GM12878 (cell line): ENCODE data around the gene TTLL12. TPM values are rescaled to one million over a fixed set of nuclear protein-coding genes. Genes with fewer than 3 reads are reported as not detected.

ENCODE experiments used
- ATAC-seq: fragments of 200-7000 bp; cut with Tn5 transposase; 3 replicates; pipeline ENCODE4 v1.9.1; 2020; ENCODE audit warnings: mild to moderate bottlenecking, moderate library complexity
- BruUV-seq: library from RNA; stranded (reverse); fragments of 400-500 nt; replicated peaks from 2 replicates; lab custom pipeline; 2021; lab: Mats Ljungman, UMichigan
- CTCF ChIA-PET: fragments of 300-600 bp; sonication (Branson Sonifier 250); formaldehyde crosslinking; extraction: SDS; loops from one replicate; lab custom pipeline; 2021; ENCODE audit warnings: inconsistent platforms; lab: Yijun Ruan, JAX
- POLR2A ChIA-PET: fragments of 350-600 bp; formaldehyde crosslinking; extraction: SDS; loops from one replicate; lab custom pipeline; 2021; ENCODE audit warnings: inconsistent platforms; lab: Charles Lee
- RAD21 ChIA-PET: fragments of 300-600 bp; sonication (Branson Sonifier 250); formaldehyde crosslinking; loops from one replicate; lab custom pipeline; 2023; ENCODE audit warnings: antibody characterized with exemption; ENCODE audit not compliant: unreplicated experiment; lab: Charles Lee
- SMC1A ChIA-PET: fragments of 300-600 bp; sonication (Branson Sonifier 250); formaldehyde crosslinking; loops from one replicate; lab custom pipeline; 2023; ENCODE audit not compliant: unreplicated experiment, uncharacterized antibody; lab: Charles Lee
- DNase-seq: peaks from one replicate; pipeline ENCODE4 v3.0.0-alpha.2; 2011; ENCODE audit warnings: low read depth, low spot score
- FAIRE-seq: peaks from 3 replicates; lab custom pipeline; 2011; peaks lifted over from hg19 to GRCh38; lab: Jason Lieb, UNC
- H2AFZ ChIP-seq: 2 replicates; pipeline ENCODE4 v1.6.0; 2011; ENCODE audit warnings: low read depth, low read length, control low read depth; ENCODE audit not compliant: control insufficient read depth
- H3K27ac ChIP-seq: 2 replicates; pipeline ENCODE4 v1.5.1; 2011; ENCODE audit warnings: control low read depth; ENCODE audit not compliant: control insufficient read depth, insufficient read depth
- H3K27me3 ChIP-seq, 2 experiments: replicated peaks in 1 of 2; 2 replicates each; pipeline versions ENCODE4 v1.6.0 to v1.6.1; 2011; ENCODE audit warnings: low read length in 1 of 2; ENCODE audit not compliant: control insufficient read depth in 2 of 2, insufficient read depth in 2 of 2
- H3K36me3 ChIP-seq, 2 experiments: 2 replicates each; pipeline ENCODE4 v1.5.1; 2011; ENCODE audit warnings: low read length in 1 of 2; ENCODE audit not compliant: control insufficient read depth in 2 of 2, insufficient read depth in 2 of 2
- H3K4me1 ChIP-seq: 2 replicates; pipeline ENCODE4 v1.6.1; 2011; ENCODE audit warnings: mild to moderate bottlenecking, low read length, moderate library complexity, mixed read lengths; ENCODE audit not compliant: control insufficient read depth, insufficient read depth
- H3K4me2 ChIP-seq: 2 replicates; pipeline ENCODE4 v1.6.0; 2011; ENCODE audit warnings: control low read depth; ENCODE audit not compliant: control insufficient read depth, insufficient read depth
- H3K4me3 ChIP-seq: fragments of 200-600 bp; sonication (generic); 2 replicates; pipeline ENCODE4 v1.5.1; 2016
- H3K79me2 ChIP-seq: 2 replicates; pipeline ENCODE4 v1.6.0; 2011; ENCODE audit warnings: low read length; ENCODE audit not compliant: control insufficient read depth, insufficient read depth
- H3K9ac ChIP-seq: 2 replicates; pipeline ENCODE4 v1.8.0; 2011; ENCODE audit warnings: low read length, control low read depth, mixed read lengths; ENCODE audit not compliant: control insufficient read depth, insufficient read depth
- H3K9me3 ChIP-seq: replicated peaks from 3 replicates; pipeline ENCODE4 v1.5.1; 2011; ENCODE audit warnings: mild to moderate bottlenecking, low read length; ENCODE audit not compliant: control insufficient read depth, insufficient read depth
- H4K20me1 ChIP-seq: 2 replicates; pipeline ENCODE4 v1.6.0; 2011; ENCODE audit not compliant: control insufficient read depth, insufficient read depth
- BMI1 ChIP-seq: fragments of 450-650 bp; IDR thresholded peaks from 2 replicates; pipeline ENCODE4 v1.6.1; 2016; ENCODE audit warnings: mild to moderate bottlenecking, moderate library complexity, borderline replicate concordance
- EP300 ChIP-seq, 2 experiments: fragments of 150-350 bp in 1 of 2; IDR thresholded peaks; 2 replicates each; pipeline ENCODE4 v1.6.1; 2011 to 2012; ENCODE audit warnings: low read depth in 2 of 2, low read length in 2 of 2, borderline replicate concordance in 1 of 2, improper control_type of control experiment in 1 of 2, inconsistent platforms in 1 of 2; ENCODE audit not compliant: control insufficient read depth in 1 of 2
- GABPA ChIP-seq: IDR thresholded peaks from 2 replicates; pipeline ENCODE4 v1.6.1; 2014; ENCODE audit warnings: antibody characterized with exemption, low read depth, mild to moderate bottlenecking, inconsistent platforms
- KAT2A ChIP-seq: conservative IDR thresholded peaks from 2 replicates; pipeline ENCODE4 v1.6.1; 2011; ENCODE audit warnings: low read depth, low read length; ENCODE audit not compliant: control insufficient read depth
- KLF5 ChIP-seq: fragments of 450-650 bp; IDR thresholded peaks from 2 replicates; pipeline ENCODE4 v1.6.1; 2014; ENCODE audit warnings: mild to moderate bottlenecking; ENCODE audit not compliant: partially characterized antibody
- MTA2 ChIP-seq: fragments of 450-650 bp; IDR thresholded peaks from 2 replicates; pipeline ENCODE4 v1.6.1; 2016; ENCODE audit warnings: low read depth, mild to moderate bottlenecking, moderate library complexity
- SMAD1 ChIP-seq: fragments of 450-650 bp; IDR thresholded peaks from 2 replicates; pipeline ENCODE4 v1.6.1; 2018; ENCODE audit warnings: mild to moderate bottlenecking, low read depth; ENCODE audit not compliant: partially characterized antibody
- STAT3 ChIP-seq: IDR thresholded peaks from 2 replicates; pipeline ENCODE4 v1.6.1; 2011; ENCODE audit warnings: low read depth, low read length, improper control_type of control experiment
- SUZ12 ChIP-seq: fragments of 200-600 bp; sonication (generic); IDR thresholded peaks from one replicate; pipeline ENCODE4 v1.6.1; 2018; ENCODE audit warnings: antibody characterized with exemption, mild to moderate bottlenecking; ENCODE audit not compliant: unreplicated experiment
- TARDBP ChIP-seq: IDR thresholded peaks from 2 replicates; pipeline ENCODE4 v1.6.1; 2016; ENCODE audit warnings: borderline replicate concordance
- TCF12 ChIP-seq: IDR thresholded peaks from 2 replicates; pipeline ENCODE4 v1.6.1; 2011; ENCODE audit warnings: low read depth, mild to moderate bottlenecking, low read length
- WRNIP1 ChIP-seq: IDR thresholded peaks from 2 replicates; pipeline ENCODE4 v1.6.1; 2011; ENCODE audit warnings: low read depth, low read length, improper control_type of control experiment, borderline replicate concordance
- ZNF207 ChIP-seq: fragments of 450-650 bp; IDR thresholded peaks from 2 replicates; pipeline ENCODE4 v1.6.1; 2014; ENCODE audit warnings: antibody characterized with exemption, mild to moderate bottlenecking, borderline replicate concordance
- ZNF384 ChIP-seq: IDR thresholded peaks from 2 replicates; pipeline ENCODE4 v1.6.1; 2012; ENCODE audit warnings: low read depth, mild to moderate bottlenecking, low read length, improper control_type of control experiment, borderline replicate concordance
- WGBS: methylation state at CpG from one replicate; pipeline ENCODE4 v1.1.6; 2016; ENCODE audit warnings: low lambda C conversion rate; ENCODE audit not compliant: insufficient replicate concordance, insufficient coverage; ENCODE audit errors: missing lambda C conversion rate; 5-methylcytosine and 5-hydroxymethylcytosine counted together
- in situ Hi-C: fragments of 300-500 bp; cut with MboI; formaldehyde crosslinking; loops from 9 replicates; pipeline ENCODE4 v1.14.3; 2018; ENCODE audit warnings: mixed read lengths
- intact Hi-C: fragments of 100-400 bp; cut with micrococcal nuclease; formaldehyde crosslinking; loops from one replicate; pipeline ENCODE4 v1.14.2; 2022; ENCODE audit not compliant: unreplicated experiment
- polyA plus RNA-seq, 11 experiments: library from polyadenylated mRNA; depleted of rRNA in 4 of 11; unstranded in 6 of 11; stranded (reverse) in 5 of 11; fragments of >200 nt; fragmentation: Nextera tagmentation in 4 of 11; fragmentation: Illumina TruSeq in 1 of 11; extraction: Ambion mirVana in 4 of 11; extraction: Trizol in 1 of 11; gene quantifications; 1 replicate in 1 of 11; 2 replicates in 10 of 11; pipeline versions ENCODE4 v1.2.1 to v1.2.3, GENCODE V29; 2011 to 2016; ENCODE audit warnings: inconsistent platforms in 2 of 11, missing spikeins in 2 of 11, low read depth in 1 of 11
- total RNA-seq, 4 experiments: library from RNA; depleted of rRNA in 3 of 4; stranded (reverse); fragments of >200 nt in 3 of 4; fragmentation: Illumina TruSeq in 1 of 4; extraction: Trizol in 1 of 4; gene quantifications; 2 replicates each; pipeline versions ENCODE4 v1.2.1 to v1.2.3, GENCODE V29; 2013 to 2021
- TF ChIP-seq, protein P1 (sequence below): fragments of 450-650 bp; IDR thresholded peaks from 2 replicates; pipeline ENCODE4 v1.6.1; 2017; ENCODE audit warnings: borderline replicate concordance
- TF ChIP-seq, protein P2 (sequence below): fragments of 450-650 bp; IDR thresholded peaks from 2 replicates; pipeline ENCODE4 v1.6.1; 2017; ENCODE audit warnings: antibody characterized with exemption, mild to moderate bottlenecking, moderate library complexity
- TF ChIP-seq, protein P3 (sequence below): IDR thresholded peaks from 2 replicates; pipeline ENCODE4 v1.6.1; 2012; ENCODE audit warnings: low read depth, low read length, improper control_type of control experiment

The TTLL12 gene
- total and polyA plus RNA-seq, 10 of the 15 experiments (the other 5 are each of a cell fraction or from before 2014, with no cell fraction given), result 1.00 to 89.8 (median 38.5) TPM

DNA sequence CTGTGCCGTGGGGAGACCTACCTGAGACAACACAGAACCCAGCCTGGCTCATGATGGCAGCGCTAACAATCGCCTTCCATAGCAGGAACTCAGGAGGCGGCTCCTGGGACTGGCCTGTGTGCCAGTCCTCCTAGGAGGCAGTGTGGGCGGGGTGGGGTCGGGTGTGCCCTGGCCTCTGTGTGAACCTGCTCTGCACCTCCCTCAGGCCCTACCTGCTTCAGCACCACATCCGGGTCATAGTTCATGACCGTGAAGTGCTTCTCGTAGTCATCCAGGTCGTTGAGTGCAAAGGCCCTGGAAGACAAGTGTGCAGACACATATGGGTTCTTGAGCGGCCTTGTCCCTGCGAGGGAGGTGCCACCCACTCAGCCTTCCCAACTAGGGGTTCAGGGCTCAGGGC lies 15.3 kb downstream of the TTLL12 start:
- Histone ChIP-seq H2AFZ (no peak overlapping the region), H3K4me2 (no peak overlapping the region), H3K4me1 (no peaks in the 10 kb centered on the region), H3K27ac (no peak overlapping the region), H4K20me1 (no peaks in the 10 kb centered on the region), H3K79me2 (no peaks in the 10 kb centered on the region), H3K9ac (no peak overlapping the region), H3K36me3 (peaks cover 2 to 12% of the 10 kb centered on the region in 2 experiments; a peak in 3 of 4 replicates), H3K4me3 (no peak overlapping the region), H3K9me3 (no peaks in the 10 kb centered on the region), H3K27me3 (no peaks in the 10 kb centered on the region)
- ChIA-PET SMC1A (no interaction called here), CTCF (no interaction called here), RAD21 (no interaction called here), POLR2A (no interaction called here)
- in situ Hi-C loops (no loop called here), intact Hi-C loops (no loop called here)
- TF ChIP-seq TCF12, result no peak
- no peak for TF ChIP-seq SMAD1
- TF ChIP-seq, protein P1, sequence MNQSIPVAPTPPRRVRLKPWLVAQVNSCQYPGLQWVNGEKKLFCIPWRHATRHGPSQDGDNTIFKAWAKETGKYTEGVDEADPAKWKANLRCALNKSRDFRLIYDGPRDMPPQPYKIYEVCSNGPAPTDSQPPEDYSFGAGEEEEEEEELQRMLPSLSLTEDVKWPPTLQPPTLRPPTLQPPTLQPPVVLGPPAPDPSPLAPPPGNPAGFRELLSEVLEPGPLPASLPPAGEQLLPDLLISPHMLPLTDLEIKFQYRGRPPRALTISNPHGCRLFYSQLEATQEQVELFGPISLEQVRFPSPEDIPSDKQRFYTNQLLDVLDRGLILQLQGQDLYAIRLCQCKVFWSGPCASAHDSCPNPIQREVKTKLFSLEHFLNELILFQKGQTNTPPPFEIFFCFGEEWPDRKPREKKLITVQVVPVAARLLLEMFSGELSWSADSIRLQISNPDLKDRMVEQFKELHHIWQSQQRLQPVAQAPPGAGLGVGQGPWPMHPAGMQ, result no peak
- no peak for TF ChIP-seq TARDBP
- TF ChIP-seq BMI1, result no peak
- TF ChIP-seq ZNF384, result no peak
- no peak for TF ChIP-seq KAT2A
- TF ChIP-seq, protein P2, sequence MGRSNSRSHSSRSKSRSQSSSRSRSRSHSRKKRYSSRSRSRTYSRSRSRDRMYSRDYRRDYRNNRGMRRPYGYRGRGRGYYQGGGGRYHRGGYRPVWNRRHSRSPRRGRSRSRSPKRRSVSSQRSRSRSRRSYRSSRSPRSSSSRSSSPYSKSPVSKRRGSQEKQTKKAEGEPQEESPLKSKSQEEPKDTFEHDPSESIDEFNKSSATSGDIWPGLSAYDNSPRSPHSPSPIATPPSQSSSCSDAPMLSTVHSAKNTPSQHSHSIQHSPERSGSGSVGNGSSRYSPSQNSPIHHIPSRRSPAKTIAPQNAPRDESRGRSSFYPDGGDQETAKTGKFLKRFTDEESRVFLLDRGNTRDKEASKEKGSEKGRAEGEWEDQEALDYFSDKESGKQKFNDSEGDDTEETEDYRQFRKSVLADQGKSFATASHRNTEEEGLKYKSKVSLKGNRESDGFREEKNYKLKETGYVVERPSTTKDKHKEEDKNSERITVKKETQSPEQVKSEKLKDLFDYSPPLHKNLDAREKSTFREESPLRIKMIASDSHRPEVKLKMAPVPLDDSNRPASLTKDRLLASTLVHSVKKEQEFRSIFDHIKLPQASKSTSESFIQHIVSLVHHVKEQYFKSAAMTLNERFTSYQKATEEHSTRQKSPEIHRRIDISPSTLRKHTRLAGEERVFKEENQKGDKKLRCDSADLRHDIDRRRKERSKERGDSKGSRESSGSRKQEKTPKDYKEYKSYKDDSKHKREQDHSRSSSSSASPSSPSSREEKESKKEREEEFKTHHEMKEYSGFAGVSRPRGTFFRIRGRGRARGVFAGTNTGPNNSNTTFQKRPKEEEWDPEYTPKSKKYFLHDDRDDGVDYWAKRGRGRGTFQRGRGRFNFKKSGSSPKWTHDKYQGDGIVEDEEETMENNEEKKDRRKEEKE, result no peak
- TF ChIP-seq SUZ12, result no peak
- TF ChIP-seq GABPA, result no peak
- TF ChIP-seq, protein P3, sequence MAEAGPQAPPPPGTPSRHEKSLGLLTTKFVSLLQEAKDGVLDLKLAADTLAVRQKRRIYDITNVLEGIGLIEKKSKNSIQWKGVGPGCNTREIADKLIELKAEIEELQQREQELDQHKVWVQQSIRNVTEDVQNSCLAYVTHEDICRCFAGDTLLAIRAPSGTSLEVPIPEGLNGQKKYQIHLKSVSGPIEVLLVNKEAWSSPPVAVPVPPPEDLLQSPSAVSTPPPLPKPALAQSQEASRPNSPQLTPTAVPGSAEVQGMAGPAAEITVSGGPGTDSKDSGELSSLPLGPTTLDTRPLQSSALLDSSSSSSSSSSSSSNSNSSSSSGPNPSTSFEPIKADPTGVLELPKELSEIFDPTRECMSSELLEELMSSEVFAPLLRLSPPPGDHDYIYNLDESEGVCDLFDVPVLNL, result no peak
- no peak for TF ChIP-seq ZNF207
- no peak for TF ChIP-seq KLF5
- no peak for TF ChIP-seq WRNIP1
- no peak for TF ChIP-seq STAT3
- no peak for TF ChIP-seq EP300 (IDR thresholded peaks at IDR 0.05; ENCODE audit: borderline replicate concordance in 1 of 2, control insufficient read depth in 1 of 2, low read depth in 2 of 2, low read length in 2 of 2)
- TF ChIP-seq MTA2, result no peak
- FAIRE-seq (no peak), DNase-seq (no peak), ATAC-seq (no peak)
- BruUV-seq, result no TSS peak
- 82% methylated on average over 11 of the region's 12 CpGs for WGBS
